OCI-LY7 (cell line): ENCODE measurements around the gene DGKZ.

Source experiments
- EZH2phosphoT487 ChIP-seq: fragments of 200-600 bp; sonication (generic); IDR thresholded peaks from 2 replicates; pipeline ENCODE4 v1.6.1; 2018; ENCODE audit warnings: low read depth, borderline replicate concordance, mild to moderate bottlenecking, mixed run types, antibody characterized with exemption, low read length, moderate library complexity, mixed read lengths
- TF ChIP-seq, protein P1 (sequence below): fragments of 200-600 bp; sonication (generic); conservative IDR thresholded peaks from 2 replicates; pipeline ENCODE4 v1.5.1; 2014; ENCODE audit warnings: mild to moderate bottlenecking, antibody characterized with exemption, low read length, moderate library complexity, mixed read lengths

- TF ChIP-seq, protein P1, sequence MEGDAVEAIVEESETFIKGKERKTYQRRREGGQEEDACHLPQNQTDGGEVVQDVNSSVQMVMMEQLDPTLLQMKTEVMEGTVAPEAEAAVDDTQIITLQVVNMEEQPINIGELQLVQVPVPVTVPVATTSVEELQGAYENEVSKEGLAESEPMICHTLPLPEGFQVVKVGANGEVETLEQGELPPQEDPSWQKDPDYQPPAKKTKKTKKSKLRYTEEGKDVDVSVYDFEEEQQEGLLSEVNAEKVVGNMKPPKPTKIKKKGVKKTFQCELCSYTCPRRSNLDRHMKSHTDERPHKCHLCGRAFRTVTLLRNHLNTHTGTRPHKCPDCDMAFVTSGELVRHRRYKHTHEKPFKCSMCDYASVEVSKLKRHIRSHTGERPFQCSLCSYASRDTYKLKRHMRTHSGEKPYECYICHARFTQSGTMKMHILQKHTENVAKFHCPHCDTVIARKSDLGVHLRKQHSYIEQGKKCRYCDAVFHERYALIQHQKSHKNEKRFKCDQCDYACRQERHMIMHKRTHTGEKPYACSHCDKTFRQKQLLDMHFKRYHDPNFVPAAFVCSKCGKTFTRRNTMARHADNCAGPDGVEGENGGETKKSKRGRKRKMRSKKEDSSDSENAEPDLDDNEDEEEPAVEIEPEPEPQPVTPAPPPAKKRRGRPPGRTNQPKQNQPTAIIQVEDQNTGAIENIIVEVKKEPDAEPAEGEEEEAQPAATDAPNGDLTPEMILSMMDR, result no peak
- TF ChIP-seq EZH2phosphoT487, result no peak
Observed at GRCh38 chr11:46414879-46415278, 67.6 kb downstream of the DGKZ start.
